HepG2 (cell line): ENCODE measurements around the gene LDLRAD3.

Source experiments
- CEBPB ChIP-seq: IDR thresholded peaks from 2 replicates; pipeline ENCODE4 v1.6.1; 2011; ENCODE audit warnings: low read depth, low read length, improper control_type of control experiment, borderline replicate concordance
- CTCF ChIP-seq: sonication (generic); formaldehyde crosslinking; IDR thresholded peaks from 2 replicates; pipeline ENCODE4 v1.5.0; 2020; ENCODE audit warnings: mild to moderate bottlenecking, missing genetic modification reagents, moderate library complexity
- GTF2F1 ChIP-seq: fragments of 150-350 bp; IDR thresholded peaks from 2 replicates; pipeline ENCODE4 v1.6.1; 2014; ENCODE audit warnings: low read length
- IRF1 ChIP-seq: sonication (generic); formaldehyde crosslinking; IDR thresholded peaks from 2 replicates; pipeline ENCODE4 v1.4.0; 2020; ENCODE audit warnings: low read depth, mild to moderate bottlenecking, missing genetic modification reagents
- PLSCR1 ChIP-seq: sonication (generic); formaldehyde crosslinking; IDR thresholded peaks from 2 replicates; pipeline ENCODE4 v1.5.0; 2020; ENCODE audit warnings: missing genetic modification reagents, mild to moderate bottlenecking, borderline replicate concordance
- POLR2A ChIP-seq, 2 experiments: IDR thresholded peaks; 2 replicates each; pipeline ENCODE4 v1.6.1; 2011; ENCODE audit warnings: low read depth in 2 of 2, low read length in 2 of 2, mild to moderate bottlenecking in 1 of 2, moderate library complexity in 1 of 2; ENCODE audit not compliant: insufficient read depth in 1 of 2
- PREB ChIP-seq: sonication (generic); formaldehyde crosslinking; IDR thresholded peaks from 2 replicates; pipeline ENCODE4 v1.4.0; 2020; ENCODE audit warnings: missing genetic modification reagents
- RERE ChIP-seq: IDR thresholded peaks from 2 replicates; pipeline ENCODE4 v1.6.1; 2016; ENCODE audit warnings: low read depth, missing genetic modification reagents, missing compliant biosample characterization
- SNAPC5 ChIP-seq: sonication (generic); formaldehyde crosslinking; IDR thresholded peaks from 2 replicates; pipeline ENCODE4 v1.8.1; 2023; ENCODE audit warnings: mild to moderate bottlenecking, missing genetic modification reagents, borderline replicate concordance
- TRIM24 ChIP-seq: sonication (generic); formaldehyde crosslinking; IDR thresholded peaks from 2 replicates; pipeline ENCODE4 v1.8.0; 2022; ENCODE audit warnings: mild to moderate bottlenecking, missing genetic modification reagents
- YY1 ChIP-seq: IDR thresholded peaks from 2 replicates; pipeline ENCODE4 v1.6.1; 2011; ENCODE audit warnings: low read length, low read depth, moderate library complexity, mild to moderate bottlenecking; ENCODE audit not compliant: insufficient read depth, insufficient replicate concordance
- ZNF337 ChIP-seq: sonication (generic); formaldehyde crosslinking; IDR thresholded peaks from 2 replicates; pipeline ENCODE4 v1.5.1; 2020; ENCODE audit warnings: missing genetic modification reagents, low read depth, mild to moderate bottlenecking, borderline replicate concordance

GRCh38 chr11:35928688-35929395, 15.0 kb upstream of the LDLRAD3 start:
- TF ChIP-seq PREB: no peak
- no peak for TF ChIP-seq CEBPB
- TF ChIP-seq YY1: no peak
- no peak for TF ChIP-seq TRIM24 (CRISPR knock-in tag)
- TF ChIP-seq ZNF337 (CRISPR knock-in tag): no peak
- TF ChIP-seq SNAPC5 (CRISPR knock-in tag): no peak
- TF ChIP-seq CTCF: no peak
- TF ChIP-seq RERE (CRISPR knock-in tag): no peak
- TF ChIP-seq GTF2F1: no peak
- no peak for TF ChIP-seq IRF1
- no peak for TF ChIP-seq PLSCR1
- TF ChIP-seq POLR2A (IDR thresholded peaks at IDR 0.05; ENCODE audit: insufficient read depth in 1 of 2, low read depth in 2 of 2, low read length in 2 of 2): no peak
